ENCODE measurements around the gene SYT5.
"Not testable (repeated sequence)": the region's sequence is repeated elsewhere in the genome, so short reads cannot be mapped to it uniquely, and the experiment has no call there.

SYT5 gene

GRCh38 chr19:55179606-55180484 lies at the start of gene SYT5:
SYT5 (minus strand) TSS chr19:55180289; CDS start chr19:55179041, 1,248 bp downstream.
- no peak for DNase-seq (ENCODE audit: extremely low read depth in 1 of 2, low read depth in 1 of 2)

DNA sequence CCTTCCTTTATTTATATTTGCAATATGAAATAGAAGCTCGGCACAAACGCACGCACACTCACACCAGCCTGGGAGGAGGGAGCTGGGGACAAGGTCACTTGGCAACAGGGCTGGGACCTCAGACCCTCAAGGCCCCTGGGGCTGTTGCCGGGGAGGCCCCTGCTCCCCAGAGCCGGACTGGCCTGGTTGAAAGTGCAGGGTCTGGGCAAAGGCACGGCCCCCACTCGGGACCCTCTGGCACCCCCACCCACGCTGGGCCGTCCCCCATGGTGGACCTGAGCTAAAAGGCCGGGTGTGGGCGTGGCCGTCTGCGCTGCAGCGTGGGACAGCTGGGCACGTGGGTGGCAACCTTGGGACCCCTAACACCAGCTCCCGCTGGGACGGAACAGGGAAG lies 49.7 kb upstream of the SYT5 start:
- DNase-seq (ENCODE audit: extremely low read depth in 1 of 2, low read depth in 1 of 2) = no peak

GRCh38 chr19:55229145-55229788 lies 49.2 kb upstream of the SYT5 start:
- no peak for DNase-seq (ENCODE audit: extremely low read depth in 1 of 2, low read depth in 1 of 2)

DNA sequence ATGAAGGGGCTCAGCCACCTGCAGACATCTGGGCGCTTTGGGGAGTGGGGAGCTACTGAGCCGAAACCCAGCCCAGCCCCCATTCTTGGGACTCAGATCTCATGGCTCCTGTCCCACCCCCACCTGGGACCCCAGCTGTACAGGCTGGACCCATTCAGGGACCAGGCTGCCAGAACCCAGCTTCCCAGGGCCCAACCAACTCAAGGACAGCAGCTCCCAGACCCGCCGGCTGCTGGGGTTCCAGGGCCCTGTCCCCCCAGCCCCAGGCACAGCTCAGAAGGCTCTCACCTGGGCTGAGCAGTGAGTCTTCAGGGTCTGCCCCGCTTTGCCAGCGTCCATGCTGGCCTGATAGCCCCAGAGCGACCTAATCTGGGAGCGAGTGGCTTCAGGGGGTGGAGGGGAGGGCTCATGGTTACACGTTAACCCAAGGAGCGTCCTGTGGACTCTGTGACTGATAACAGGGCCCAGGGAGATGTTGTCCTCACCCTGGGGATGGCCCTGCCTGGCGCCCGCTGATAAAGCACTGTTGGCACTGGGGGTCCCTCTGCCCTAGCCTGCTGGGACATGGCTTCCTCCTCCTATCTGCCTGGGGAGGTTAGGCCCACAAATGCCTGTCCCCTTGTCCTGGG lies 48.4 kb upstream of the SYT5 start, which contains the start of gene TMEM86B:
TMEM86B (minus strand) TSS at position 361 of the 629 bp plus-strand sequence; CDS start at position 339, 22 bp downstream.
- DNase-seq (ENCODE audit: extremely low read depth in 1 of 2, low read depth in 1 of 2) = no peak

DNA sequence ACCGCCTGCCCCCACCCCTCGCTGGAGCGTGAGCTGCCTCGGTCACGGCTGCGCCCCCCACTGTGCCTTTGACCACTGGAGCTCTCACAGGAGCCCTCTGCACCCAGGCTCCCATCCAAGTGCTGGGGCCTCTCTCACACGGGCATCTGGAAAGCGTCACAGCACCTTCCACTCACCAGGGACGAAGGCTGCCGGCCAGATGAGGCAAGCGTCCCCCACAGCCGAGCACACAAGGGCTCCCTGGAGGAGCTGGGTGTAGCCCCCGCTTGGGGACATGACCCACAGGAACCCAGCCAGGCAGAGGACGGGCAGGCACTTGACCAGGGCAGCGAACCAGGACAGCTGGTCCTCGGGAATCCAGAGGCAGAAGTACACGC lies 47.9 kb upstream of the SYT5 start:
- no peak for DNase-seq (ENCODE audit: extremely low read depth in 1 of 2, low read depth in 1 of 2)

DNA sequence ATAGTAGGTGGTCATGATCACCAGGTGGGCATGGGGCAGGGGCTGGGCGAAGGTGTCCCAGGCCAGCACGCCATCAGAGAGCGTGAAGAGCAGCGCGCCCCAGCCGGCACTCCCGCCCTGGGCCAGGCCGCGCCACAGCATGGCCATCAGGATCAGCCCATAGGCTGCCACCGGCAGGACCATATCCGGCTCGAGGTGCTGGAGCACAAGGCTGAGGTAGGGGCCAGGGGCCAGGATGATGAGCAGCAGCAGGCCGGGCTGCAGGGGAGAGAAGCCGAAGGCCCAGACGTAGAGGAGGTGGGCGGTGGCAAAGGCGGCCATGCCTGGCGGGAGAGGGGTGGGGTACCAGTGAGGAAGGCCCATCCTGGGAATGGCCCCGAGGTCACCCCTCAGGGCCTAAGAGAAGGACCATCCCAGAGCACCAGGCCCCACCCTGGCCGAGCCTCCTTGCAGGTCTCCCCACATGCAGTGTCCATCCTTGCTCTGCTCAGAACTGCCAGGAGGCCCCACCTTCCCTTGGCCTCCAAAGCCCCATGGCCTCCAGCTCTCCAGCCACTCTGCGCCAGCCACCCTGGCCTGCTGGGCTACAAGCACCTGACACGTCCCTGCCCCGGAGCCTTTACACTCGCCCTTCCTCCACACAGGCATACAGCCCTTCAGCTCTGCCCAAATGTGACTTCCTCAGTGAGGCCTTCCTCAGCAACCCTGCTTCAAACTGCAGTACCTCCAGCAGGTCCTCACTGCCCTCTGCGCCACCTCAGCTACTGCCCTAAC lies 47.3 kb upstream of the SYT5 start:
- no peak for DNase-seq (ENCODE audit: extremely low read depth in 1 of 2, low read depth in 1 of 2)

- DNase-seq (ENCODE audit: extremely low read depth in 1 of 2, low read depth in 1 of 2) = no peak
Measured at GRCh38 chr19:55226788-55227187, 46.7 kb upstream of the SYT5 start.

DNA sequence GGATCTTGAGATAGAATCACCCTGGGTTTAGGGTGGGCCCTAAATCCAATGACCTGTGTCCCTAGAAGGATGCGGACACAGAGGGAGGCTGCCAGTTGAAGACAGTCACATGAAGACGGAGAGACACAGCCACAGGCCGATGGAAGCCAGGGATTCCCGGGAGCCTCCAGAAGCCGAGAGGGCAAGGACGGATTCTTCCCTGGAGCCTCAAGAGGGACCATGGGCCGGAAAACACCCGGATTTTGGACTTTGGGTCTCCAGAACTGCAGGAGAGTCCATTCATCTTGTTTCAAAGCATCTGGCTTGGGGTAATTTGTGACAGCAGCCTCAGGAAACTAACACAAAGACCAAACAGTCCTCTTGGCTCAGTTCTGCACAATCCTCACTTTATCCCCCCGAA lies 46.2 kb upstream of the SYT5 start:
- DNase-seq (ENCODE audit: extremely low read depth in 1 of 2, low read depth in 1 of 2) = no peak

GRCh38 chr19:55225415-55225958 lies 45.4 kb upstream of the SYT5 start:
- no peak for DNase-seq (ENCODE audit: extremely low read depth in 1 of 2, low read depth in 1 of 2)

DNA sequence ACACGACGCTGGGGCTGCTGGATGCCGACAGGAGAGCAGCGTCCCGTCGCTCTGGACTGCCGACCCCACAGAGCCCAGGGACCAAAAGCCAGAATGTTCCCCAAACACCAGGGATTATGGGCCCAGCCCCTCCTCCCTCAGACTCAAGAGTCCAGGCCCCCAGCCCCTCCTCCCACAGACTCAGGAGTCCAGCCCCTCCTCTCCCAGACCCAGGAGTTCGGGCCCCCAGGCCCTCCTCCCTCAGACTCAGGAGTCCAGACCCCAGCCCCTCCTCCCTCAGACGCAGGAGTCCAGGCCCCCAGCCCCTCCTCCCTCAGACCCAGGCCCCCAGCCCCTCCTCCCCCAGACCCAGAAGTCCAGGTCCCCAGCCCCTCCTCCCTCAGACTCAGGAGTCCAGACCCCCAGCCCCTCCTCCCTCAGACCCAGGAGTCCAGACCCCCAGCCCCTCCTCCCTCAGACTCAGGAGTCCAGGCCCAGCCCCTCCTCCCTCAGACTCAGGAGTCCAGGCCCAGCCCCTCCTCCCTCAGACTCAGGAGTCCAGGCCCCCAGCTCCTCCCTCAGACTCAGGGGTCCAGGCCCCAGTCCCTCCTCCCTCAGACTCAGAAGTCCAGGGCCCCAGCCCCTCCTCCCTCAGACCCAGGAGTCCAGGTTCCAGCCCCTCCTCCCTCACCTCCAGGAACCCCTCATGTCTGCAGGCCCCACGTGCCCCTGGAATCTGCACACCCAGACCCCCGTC lies 44.8 kb upstream of the SYT5 start:
- DNase-seq (ENCODE audit: extremely low read depth in 1 of 2, low read depth in 1 of 2) = not testable (repeated sequence)

GRCh38 chr19:55224038-55224665 lies 44.1 kb upstream of the SYT5 start:
- no peak for DNase-seq (ENCODE audit: extremely low read depth in 1 of 2, low read depth in 1 of 2)

GRCh38 chr19:55223291-55224037 lies 43.4 kb upstream of the SYT5 start:
- no peak for DNase-seq (ENCODE audit: extremely low read depth in 1 of 2, low read depth in 1 of 2)

DNA sequence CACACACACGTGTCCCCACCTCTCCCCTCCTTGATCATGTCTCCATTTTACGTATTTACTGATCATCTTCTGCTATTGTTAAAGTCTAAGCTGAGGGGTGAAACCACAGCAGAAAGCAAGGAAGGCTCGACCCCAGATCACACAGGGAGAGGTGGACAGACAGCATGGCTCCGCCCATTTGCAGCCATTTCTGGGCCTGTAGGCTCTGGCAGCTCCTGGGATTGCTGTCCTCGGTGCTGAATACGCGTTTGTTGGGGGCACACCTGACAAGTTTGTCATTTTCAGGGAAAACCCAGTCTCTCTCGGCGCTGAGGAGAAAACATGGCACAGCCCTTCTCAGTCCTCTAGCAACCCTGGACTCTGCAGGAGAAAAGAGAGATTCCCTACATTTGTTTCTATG lies 40.4 kb upstream of the SYT5 start:
- DNase-seq (ENCODE audit: extremely low read depth in 1 of 2, low read depth in 1 of 2) = no peak

DNA sequence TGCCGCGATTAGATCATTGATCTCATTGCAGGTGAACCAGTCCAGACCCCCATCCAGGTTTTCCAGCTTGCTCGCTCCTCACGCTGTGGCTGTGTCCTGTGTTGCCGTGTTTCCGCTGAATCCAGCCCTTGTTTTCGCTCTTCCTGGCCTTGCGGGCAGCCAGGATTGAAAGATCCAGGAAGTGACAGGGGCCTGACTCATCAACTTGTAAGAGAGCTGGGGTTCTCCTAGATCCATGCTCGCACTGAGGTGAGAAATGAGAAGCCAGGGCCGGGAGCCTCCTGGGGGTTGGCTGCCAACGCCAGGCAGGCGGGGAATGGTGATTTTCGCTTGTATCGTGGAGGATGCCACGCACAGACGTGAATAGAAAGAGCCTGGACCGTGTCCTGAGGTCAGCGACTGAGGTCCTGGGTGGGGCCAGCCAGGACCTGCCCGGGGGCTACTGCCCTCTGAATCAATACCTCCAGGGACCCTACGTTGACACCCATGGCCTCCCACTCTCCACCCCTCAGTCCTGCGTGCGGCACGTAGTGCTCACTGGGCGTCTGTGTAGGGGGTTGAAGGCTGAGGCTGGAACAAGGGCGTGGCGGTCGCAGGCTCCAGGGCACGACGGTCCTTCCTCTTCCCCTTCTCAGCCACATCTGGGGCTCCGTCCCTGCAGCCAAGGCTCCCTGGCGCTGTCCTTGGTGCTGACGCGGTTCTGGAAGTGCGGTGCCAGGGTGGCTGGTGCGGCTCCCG lies 36.5 kb upstream of the SYT5 start:
- peak; percentile 14 to 57 for DNase-seq (ENCODE audit: extremely low read depth in 1 of 2, low read depth in 1 of 2)

DNA sequence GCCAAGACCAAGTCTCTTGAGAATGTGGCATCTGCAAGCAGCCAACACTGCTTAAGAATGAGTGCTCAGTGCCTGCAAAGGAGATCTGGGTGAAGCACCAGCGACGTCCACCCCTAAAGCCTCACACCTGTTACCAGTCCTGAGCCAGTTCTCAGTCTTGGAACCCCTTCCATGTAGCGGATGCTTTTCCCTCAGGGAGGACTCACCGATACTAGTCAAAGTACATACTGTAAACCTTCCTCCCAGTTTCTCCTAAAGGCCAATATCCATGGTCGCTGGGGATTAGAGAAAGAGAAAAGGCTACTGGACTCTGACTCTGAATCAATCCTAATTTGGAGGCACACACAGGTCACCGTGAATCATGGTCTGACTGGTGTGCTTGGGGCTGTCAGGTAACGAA lies 33.5 kb upstream of the SYT5 start:
- DNase-seq (ENCODE audit: extremely low read depth in 1 of 2, low read depth in 1 of 2) = no peak

DNA sequence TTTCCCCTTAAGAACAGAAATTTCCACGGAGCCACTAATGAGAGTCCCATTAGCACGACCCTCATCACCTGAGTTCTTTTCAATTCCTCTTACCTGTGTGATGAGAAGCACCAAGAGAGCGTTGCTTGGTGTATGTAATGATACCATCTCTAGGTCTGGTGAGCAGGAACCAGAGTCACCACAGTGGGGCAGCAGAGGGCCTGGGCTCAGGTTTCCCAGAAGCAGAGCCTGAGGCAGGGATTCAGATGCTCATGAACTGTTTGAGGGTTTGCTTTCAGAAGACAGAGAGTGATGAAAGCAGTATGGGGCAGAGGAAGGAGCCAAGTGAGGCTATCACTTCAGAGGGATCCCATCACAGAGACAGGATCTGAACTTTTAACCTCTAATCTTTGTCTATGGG lies 32.4 kb upstream of the SYT5 start:
- DNase-seq (ENCODE audit: extremely low read depth in 1 of 2, low read depth in 1 of 2) = peak; percentile 6 to 33

DNA sequence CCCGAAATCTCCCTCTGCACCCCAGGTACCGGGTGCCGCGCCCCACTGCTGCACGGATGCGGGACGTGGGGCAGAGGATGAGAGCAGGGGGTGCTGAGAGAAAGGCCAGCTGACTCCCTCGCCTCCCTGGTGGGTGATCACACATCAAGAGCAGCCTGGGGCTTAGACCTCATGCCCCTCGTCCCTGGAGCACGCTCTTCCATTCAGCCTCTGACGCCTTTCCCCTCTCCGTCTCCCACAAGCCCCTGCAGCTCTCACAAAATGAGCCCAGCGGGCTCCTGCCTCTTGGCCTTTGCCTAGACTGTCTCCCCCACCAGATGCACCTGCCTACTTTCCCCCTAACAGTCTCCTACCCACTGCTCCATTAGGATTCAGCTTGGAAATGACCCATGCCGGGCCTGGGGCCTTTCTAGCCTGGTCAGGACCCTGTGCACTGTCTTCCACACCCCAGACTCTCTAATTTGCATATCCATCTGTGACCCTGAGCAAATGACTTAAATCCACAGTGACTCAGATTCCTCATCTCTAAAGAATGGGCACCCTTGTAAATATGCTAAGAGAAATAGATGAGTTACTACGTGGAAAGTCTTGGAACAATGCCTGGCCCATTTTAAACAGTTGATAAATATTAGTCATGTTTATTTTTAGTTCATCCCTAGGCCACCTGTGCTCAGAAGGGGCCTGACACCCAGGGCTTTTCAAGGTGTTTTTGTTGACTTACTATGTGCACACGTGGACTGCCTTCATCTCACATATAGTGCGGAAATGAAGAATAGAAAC lies 29.8 kb upstream of the SYT5 start:
- DNase-seq (ENCODE audit: extremely low read depth in 1 of 2, low read depth in 1 of 2) = no peak
